Ishikawa (cell line): ENCODE results near the gene LIMS2.

Experiments
- CEBPB ChIP-seq: IDR thresholded peaks from 2 replicates; pipeline ENCODE4 v1.6.1; 2012
- CREB1 ChIP-seq: IDR thresholded peaks from 2 replicates; pipeline ENCODE4 v1.6.1; 2012; ENCODE audit warnings: low read depth
- EGR1 ChIP-seq: IDR thresholded peaks from 2 replicates; pipeline ENCODE4 v1.6.1; 2012
- EP300 ChIP-seq: IDR thresholded peaks from 2 replicates; pipeline ENCODE4 v1.6.1; 2012; ENCODE audit warnings: borderline replicate concordance
- FOXM1 ChIP-seq: IDR thresholded peaks from 2 replicates; pipeline ENCODE4 v1.6.1; 2012; ENCODE audit warnings: low read depth, borderline replicate concordance
- MAX ChIP-seq: IDR thresholded peaks from 2 replicates; pipeline ENCODE4 v1.6.1; 2012
- NFIC ChIP-seq: IDR thresholded peaks from 2 replicates; pipeline ENCODE4 v1.6.1; 2012
- RAD21 ChIP-seq: IDR thresholded peaks from 2 replicates; pipeline ENCODE4 v1.6.1; 2012; ENCODE audit warnings: low read depth
- REST ChIP-seq: IDR thresholded peaks from 2 replicates; pipeline ENCODE4 v1.6.1; 2012; ENCODE audit warnings: low read depth, mild to moderate bottlenecking
- TAF1 ChIP-seq: IDR thresholded peaks from 2 replicates; pipeline ENCODE4 v1.6.1; 2012; ENCODE audit warnings: low read depth, mild to moderate bottlenecking
- TCF12 ChIP-seq: IDR thresholded peaks from 2 replicates; pipeline ENCODE4 v1.6.1; 2012; ENCODE audit warnings: low read depth
- TEAD4 ChIP-seq: IDR thresholded peaks from 2 replicates; pipeline ENCODE4 v1.6.1; 2012
- USF1 ChIP-seq: IDR thresholded peaks from 2 replicates; pipeline ENCODE4 v1.6.1; 2012
- YY1 ChIP-seq: IDR thresholded peaks from 2 replicates; pipeline ENCODE4 v1.6.1; 2012; ENCODE audit warnings: low read depth
- ZBTB7A ChIP-seq: IDR thresholded peaks from 2 replicates; pipeline ENCODE4 v1.6.1; 2012; ENCODE audit warnings: low read depth

LIMS2 gene

GRCh38 chr2:127678991-127679390 lies 3.7 kb upstream of the LIMS2 start:
- no peak for TF ChIP-seq EP300
- no peak for TF ChIP-seq REST
- TF ChIP-seq TEAD4: no peak
- TF ChIP-seq USF1: no peak
- no peak for TF ChIP-seq CEBPB
- TF ChIP-seq YY1: no peak
- TF ChIP-seq TAF1: no peak
- TF ChIP-seq RAD21: no peak
- TF ChIP-seq NFIC: no peak
- TF ChIP-seq MAX: no peak
- no peak for TF ChIP-seq ZBTB7A
- no peak for TF ChIP-seq CREB1
- TF ChIP-seq EGR1: no peak

- TF ChIP-seq CREB1 (no peak), EP300 (no peak), FOXM1 (no peak), USF1 (no peak), TAF1 (no peak), REST (no peak), YY1 (no peak), TEAD4 (no peak), ZBTB7A (no peak), MAX (no peak), TCF12 (no peak), RAD21 (no peak)
These were observed 3.2 kb upstream of the LIMS2 start for GRCh38 chr2:127678531-127678930.

- no peak for TF ChIP-seq CEBPB
- no peak for TF ChIP-seq TCF12
- TF ChIP-seq EGR1: no peak
- TF ChIP-seq FOXM1: no peak
- no peak for TF ChIP-seq ZBTB7A
- TF ChIP-seq YY1: no peak
- no peak for TF ChIP-seq REST
- TF ChIP-seq TAF1: no peak
These were observed 1.6 kb upstream of the LIMS2 start for GRCh38 chr2:127676906-127677305.

- TF ChIP-seq TEAD4: peak; percentile 56
- no peak for TF ChIP-seq REST
- peak; percentile 79 for TF ChIP-seq ZBTB7A
- TF ChIP-seq TCF12: no peak
- peak; percentile 62 for TF ChIP-seq NFIC
- TF ChIP-seq TAF1: no peak
- no peak for TF ChIP-seq CEBPB
- no peak for TF ChIP-seq EGR1
- TF ChIP-seq MAX: no peak; the same call in 1 of the 2 replicates
- no peak for TF ChIP-seq FOXM1
- no peak for TF ChIP-seq CREB1
- no peak for TF ChIP-seq EP300
These were observed 805 bp downstream of the LIMS2 start for GRCh38 chr2:127674241-127675209.
